Occipital lobe (tissue), 3 donors: ENCODE results near the gene SIRPD. TPM values are rescaled to one million over a fixed set of nuclear protein-coding genes. Genes with fewer than 3 reads are reported as not detected.

Experiments used
- DNase-seq: peaks from one replicate; lab custom pipeline; 2025; lab: John Stamatoyannopoulos, UW
- small RNA-seq: library from RNA; depleted of rRNA; stranded (forward); fragments of <200 nt; gene quantifications from one replicate; pipeline ENCODE3, GENCODE V24; 2014
- total RNA-seq: library from RNA; depleted of rRNA; stranded (reverse); fragments of >200 nt; gene quantifications from one replicate; pipeline ENCODE4 v1.2.3, GENCODE V29; 2014

SIRPD gene
- total RNA-seq, 1 donor from 2014 or later = not detected

- no peak for DNase-seq
These were observed 60.6 kb downstream of the SIRPD start for GRCh38 chr20:1496930-1497329.

DNA sequence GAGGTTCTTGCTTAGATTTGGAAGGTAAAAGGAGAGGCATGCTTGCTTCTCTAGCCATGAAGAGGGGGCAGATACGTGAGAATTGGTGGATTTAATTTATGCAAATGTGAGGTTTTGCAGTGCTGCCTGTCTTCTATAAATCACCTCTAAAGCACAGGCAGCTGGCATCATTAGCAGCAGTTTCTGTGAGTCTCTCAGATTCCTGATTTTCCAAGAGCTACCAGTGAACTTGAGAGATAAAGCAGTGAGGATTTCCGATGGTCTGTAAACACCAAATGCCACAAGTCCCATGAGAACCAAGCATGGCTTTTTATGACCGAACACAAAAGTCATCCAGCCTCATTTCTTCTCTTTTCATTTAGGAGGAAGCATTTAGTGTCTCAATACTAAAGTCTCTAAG lies 63.1 kb downstream of the SIRPD start:
- no peak for DNase-seq

- DNase-seq = no peak
These were observed 64.0 kb downstream of the SIRPD start for GRCh38 chr20:1493536-1493935.

DNA sequence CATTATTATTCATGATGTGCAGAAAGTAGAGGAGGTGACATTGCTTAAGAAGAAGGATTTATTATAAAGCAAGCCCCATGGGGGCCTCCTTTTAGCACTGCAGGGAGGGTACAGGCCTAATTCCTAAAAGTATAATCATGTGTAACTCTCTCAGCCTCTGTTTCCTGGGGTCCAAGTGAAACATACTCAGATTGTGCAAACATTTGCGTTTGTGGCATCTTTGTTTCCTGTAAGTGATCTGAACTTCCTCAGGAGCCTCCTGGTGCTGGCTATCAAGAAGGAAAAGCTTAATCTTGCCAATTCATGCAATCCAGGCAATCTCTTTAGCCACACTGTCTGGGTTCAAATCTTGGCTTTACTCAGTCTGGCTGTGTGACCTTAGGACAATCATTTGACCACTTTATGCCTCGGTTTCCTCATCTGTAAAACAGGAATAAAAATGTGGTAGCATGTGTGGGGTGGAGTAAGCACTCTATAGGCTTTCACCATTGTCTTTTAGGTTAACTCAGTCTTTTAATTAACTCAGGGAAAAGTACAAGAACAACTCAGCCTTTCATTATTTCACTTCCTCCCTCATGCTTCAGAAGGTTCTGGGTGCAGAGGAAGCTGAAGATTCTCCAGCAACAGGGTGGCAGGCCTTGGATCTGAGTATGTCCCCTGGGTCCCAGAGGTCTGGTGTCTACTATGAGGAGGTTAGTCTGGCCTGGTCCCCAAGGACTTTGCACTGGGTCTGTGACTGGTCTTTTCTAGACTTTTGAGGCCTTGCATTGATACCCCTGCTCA lies 65.5 kb downstream of the SIRPD start:
- DNase-seq = no peak

DNA sequence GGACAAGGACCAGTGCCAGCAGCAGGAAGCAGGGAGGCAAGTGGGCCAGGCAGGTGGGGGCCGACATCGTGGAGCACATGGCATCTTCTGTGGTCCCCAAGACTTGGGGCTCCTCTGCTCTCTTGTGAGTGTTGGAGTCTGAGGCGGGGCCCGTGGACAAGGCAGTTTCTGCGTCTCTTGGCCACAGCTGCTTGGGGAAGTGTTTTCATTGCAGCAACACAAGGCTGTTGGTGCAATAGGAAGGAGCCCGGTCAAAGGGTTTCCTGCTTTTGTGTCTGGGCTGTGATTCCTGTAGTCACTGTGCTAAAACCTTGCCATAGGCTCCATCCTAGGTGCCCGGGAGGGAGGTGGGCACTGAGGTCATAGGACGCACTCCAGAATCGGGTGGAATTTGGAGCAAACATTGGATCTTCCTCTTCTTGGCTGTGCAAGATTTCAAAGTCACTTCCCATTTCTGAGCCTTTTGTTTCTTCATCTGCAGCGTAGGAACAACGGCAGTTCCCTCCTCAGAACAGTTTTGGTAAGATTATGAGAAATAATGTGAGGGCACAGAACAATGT lies 66.1 kb downstream of the SIRPD start, which contains the start of gene SIRPB2:
Gene SIRPB2 (minus strand): TSS at position 140 of the 560 bp plus-strand sequence. CDS start 61 bp downstream, at position 79.
- no peak for DNase-seq

- DNase-seq = no peak
These were observed 66.8 kb downstream of the SIRPD start for GRCh38 chr20:1490643-1491195.

GRCh38 chr20:1489764-1490436 lies 67.6 kb downstream of the SIRPD start:
- no peak for DNase-seq

DNA sequence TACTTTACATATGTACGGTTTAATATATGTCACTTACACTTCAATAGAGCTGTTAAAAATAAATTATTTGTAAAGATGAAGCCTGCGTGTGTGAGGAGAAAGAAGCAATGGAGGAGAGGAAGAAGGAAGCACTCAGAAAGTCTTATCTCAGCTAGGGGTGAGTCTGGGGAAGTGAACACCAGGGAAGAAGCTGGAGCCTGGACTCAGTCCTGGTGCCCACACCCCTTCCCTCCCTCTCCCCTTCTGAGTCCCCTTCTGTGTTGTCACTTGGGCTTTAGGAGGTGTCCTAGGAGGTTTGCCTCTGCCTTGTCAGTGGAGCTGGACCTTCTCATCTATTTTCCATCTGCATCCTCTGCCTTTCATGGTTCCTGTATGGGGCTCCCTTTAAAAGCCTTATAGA lies 68.2 kb downstream of the SIRPD start:
- no peak for DNase-seq

DNA sequence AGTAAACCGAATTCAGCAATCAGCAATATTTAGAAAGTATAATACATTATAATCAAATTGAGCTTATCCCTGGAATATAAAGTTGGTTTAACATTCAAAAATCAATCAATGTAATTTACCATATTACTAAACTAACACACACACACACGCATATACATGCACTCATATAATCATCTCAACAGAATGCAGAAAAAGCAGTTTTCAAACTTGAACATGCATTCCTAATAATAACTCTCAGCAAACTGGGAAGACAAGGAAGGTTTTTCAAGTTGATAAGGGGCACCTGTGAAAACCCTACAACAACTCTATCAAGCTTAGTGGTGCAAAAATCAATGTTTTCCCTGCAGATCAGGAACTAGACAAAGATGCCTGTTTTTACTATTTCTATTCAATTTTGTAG lies 70.9 kb downstream of the SIRPD start:
- DNase-seq = no peak

DNA sequence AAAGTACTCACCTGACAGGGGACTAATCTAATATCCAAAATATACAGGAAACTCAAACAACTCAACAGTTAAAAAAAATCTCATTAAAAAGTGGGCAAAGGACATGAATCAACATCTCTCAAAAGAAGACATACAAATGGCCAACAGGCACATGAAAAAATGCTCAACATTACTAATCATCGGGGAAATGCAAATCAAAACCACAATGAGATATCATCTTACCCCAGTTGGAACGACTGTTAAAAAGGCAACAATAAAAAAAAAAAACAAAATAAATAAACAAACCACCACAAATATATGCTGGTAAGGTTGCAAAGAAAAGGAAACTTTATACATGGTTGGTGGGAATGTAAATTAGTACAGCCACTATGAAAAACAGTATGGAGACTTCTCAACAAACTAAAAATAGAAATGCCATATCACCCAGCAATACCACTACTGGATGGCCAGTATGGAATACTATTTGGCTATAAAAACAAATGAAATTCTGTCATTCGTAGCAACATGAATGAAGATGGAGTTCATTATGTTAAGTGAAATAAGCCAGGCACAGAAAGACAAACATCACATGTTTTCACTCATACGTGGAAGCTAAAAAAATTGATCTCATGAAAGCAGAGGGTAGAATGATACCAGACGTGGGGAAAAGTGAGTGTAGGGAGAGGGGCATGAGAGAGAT lies 72.9 kb downstream of the SIRPD start:
- no peak for DNase-seq

Small RNA genes lying within 50 kb of the gene (small RNA-seq; reads per million reads assigned to genes)
- gene RNU6-917P = not detected

Other genes starting within 250 kb of the SIRPD start
- gene SDCBP2, start 228.6 kb downstream of the SIRPD start, total RNA-seq = 2.0 TPM
- gene FKBP1A, start 164.7 kb downstream of the SIRPD start, total RNA-seq = 79.4 TPM
- 28.9 TPM for gene NSFL1C, start 90.9 kb downstream of the SIRPD start, total RNA-seq
- gene SIRPB2, start 66.3 kb downstream of the SIRPD start, total RNA-seq = 0.62 TPM
- 0.47 TPM for gene SIRPB1, start 62.3 kb upstream of the SIRPD start, total RNA-seq
- gene SIRPG, start 100.1 kb upstream of the SIRPD start, total RNA-seq = not detected